ENCODE results near the gene PKHD1.

Gene PKHD1

DNA sequence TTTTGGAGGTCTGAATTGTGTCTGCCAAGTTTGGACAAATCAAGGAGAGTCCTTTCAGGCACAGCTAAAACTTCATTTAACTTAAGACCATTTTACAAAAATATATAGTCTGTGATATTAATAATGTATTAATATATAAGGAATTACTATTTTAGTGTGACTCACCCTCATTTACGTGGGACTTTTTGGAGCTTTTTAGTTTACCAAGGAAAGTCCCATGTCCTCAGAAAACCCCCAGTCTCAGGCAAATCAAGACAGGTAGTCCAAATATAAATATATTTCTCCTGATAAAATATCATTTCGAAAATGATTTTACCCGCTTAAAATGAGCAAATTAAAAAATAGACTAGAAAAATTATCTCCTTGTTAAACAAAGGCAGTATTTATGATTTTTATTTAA, 479.0 kb downstream of the PKHD1 start:
- DNase-seq, result no peak

- no peak for DNase-seq
These were observed 486.9 kb downstream of the PKHD1 start for GRCh38 chr6:51600514-51600913.

DNA sequence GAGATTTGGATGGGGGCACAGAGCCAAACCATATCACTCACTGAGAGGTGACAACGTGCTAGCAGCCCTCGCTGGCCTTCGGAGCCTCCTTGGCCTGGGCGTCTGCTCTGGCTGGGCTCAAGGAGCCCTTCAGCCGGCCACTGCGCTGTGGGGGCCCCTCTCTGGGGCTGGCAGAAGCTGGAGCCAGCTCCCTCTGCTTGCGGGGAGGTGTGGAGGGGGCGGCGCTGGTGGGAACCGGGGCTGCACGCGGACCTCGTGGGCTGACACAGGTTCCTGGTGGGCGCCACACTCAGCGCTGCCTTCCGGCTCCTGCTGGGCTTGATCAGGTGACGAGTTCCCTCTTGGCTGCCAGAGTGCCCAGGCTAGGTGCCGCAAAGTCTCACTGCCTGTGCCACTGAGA, 489.2 kb downstream of the PKHD1 start:
- DNase-seq, result no peak

DNA sequence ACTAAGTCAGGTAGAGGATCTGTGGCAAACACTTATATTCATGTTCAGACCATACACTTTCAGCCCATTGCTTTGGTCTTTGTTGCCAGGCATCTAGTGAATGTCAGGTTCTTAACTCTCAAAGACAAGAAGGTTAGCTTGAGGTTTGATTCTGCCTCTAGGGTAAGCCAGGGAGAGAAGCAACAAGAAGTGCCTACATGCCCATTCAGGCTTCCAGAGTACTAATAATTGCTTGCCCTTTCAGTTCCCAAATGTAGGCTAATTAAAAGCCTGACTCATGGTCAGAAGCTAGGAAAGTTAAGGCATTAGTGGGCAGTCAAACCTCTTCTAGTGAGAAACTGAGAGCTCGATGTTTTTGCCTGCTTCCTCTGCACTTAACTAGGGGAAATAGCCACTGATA, 492.4 kb downstream of the PKHD1 start:
- DNase-seq, result no peak

GRCh38 chr6:51585264-51585663, 502.1 kb downstream of the PKHD1 start:
- DNase-seq, result no peak

GRCh38 chr6:51584163-51584562, 503.2 kb downstream of the PKHD1 start:
- DNase-seq, result no peak

GRCh38 chr6:51578994-51579393, 508.4 kb downstream of the PKHD1 start:
- no peak for DNase-seq

GRCh38 chr6:51578362-51578761, 509.1 kb downstream of the PKHD1 start:
- DNase-seq, result no peak

DNA sequence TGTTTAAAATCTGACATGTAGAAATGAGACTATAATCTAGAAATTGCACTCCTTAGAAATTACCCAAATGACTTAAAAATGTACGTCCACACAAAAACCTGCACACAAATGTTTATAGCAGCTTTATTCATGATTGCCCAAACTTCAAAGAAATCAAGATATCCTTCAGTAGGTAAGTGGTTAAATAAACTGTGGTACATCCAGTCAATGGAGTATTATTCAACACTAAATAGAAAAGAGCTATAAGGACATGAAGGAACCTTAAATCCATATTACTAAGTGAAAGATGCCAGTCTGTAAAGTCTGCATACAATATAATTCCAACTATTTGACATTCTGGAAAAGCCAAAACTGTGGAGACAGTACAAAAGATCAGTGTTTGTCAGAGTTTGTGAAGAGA, 513.4 kb downstream of the PKHD1 start:
- DNase-seq, result no peak

DNA sequence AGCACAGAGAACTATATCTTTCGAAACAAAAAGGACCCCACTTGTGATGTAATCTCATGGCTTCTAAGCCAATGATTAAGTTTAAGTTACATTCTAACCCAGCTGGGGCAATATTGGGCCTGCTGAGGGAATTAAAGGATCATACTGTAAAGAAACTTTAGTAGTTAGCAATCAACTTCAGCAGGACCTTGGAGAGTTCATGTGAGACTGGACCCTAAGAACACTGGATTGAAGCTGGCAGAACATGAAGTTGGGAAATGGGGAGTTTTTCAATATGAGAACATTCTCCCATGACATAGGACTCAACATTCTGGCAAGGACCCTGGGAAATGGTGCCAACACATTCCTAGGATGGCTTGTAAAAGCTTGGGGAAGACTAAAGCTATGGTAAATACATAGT, 516.2 kb downstream of the PKHD1 start:
- DNase-seq, result no peak

DNA sequence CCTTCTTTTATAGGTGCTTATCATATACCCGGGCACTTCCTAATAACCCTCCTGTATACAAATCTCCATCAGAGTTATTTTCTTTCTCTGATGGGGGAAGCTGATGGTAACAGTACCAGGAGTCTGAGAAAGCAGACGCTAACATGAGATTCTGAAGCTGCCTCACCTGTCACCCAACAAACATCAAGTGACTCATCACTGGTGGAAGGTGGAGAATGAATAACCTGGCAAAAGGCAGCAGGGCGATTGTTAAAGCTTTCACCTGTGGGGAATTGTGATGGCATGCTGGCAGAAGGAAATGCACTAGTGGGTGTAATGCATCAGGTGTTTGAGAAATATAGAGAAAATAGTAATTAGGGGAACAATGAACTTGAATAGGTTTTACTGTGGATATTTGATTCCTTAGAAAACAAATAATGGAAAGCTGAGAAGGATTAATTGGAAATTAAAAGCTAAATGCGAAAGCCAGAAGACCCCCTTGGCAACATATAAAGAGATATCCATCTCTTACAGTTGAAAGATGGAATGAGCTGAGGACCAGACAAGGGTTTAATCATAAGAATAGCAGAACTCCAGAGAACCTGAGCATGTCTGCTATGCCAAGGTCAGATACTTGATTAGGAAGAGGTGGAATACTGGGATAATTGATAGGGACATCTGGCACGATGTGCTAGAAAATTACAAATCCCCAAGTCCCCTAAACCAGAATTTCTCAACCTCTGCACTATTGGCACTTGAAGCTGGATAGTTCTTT, 517.1 kb downstream of the PKHD1 start:
- DNase-seq, result no peak

DNA sequence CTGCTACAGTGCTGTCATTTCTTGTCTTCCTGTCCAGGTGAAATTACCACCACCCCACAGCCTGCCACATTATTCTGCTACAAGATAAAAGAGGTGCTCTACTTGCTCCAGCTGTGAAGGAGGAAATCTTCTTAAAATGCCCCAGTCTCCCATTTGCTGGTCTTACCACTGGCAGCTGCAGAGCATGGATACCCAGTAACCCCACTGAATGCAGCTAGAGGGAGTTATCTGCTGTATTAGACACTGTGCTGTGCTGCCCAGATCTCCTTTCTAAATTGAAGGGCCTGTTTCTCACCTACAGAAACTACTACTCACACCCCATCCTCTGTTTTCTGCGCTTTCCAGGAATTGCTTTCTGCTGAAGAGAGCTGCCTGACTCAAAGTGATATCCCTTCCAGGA, 517.8 kb downstream of the PKHD1 start:
- no peak for DNase-seq

GRCh38 chr6:51568771-51569170, 518.6 kb downstream of the PKHD1 start:
- DNase-seq, result no peak

DNA sequence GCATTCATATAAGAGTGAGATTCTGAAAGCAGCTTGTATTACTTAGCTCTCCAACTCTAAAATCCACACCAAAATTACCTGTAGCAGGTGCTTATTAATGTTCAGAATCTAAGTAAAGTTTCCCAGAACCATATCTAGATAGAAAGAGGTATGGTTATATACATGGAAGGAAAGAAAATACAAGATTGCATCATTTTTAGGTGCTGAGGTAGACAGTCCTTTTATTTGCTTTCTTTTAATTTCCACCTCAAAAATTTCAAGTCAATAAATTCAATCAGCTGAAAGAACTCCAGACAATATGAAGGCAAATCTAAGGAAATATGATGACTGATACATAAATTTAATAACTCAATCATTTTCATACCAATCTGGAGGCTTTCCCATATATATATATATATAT, 521.9 kb downstream of the PKHD1 start:
- DNase-seq, result no peak
